VCaP (cell line): ENCODE measurements around the gene RERE.

Experiments
- H3K27ac ChIP-seq: fragments of 450-650 bp; 2 replicates; pipeline ENCODE4 v1.5.1; 2017
- TF ChIP-seq, protein P1 (sequence below): fragments of 450-650 bp; conservative IDR thresholded peaks from 2 replicates; pipeline ENCODE4 v1.5.1; 2017; ENCODE audit warnings: mild to moderate bottlenecking, moderate library complexity

Gene RERE

GRCh38 chr1:8355439-8356255 is 461.8 kb downstream of the RERE start:
- TF ChIP-seq, protein P1, sequence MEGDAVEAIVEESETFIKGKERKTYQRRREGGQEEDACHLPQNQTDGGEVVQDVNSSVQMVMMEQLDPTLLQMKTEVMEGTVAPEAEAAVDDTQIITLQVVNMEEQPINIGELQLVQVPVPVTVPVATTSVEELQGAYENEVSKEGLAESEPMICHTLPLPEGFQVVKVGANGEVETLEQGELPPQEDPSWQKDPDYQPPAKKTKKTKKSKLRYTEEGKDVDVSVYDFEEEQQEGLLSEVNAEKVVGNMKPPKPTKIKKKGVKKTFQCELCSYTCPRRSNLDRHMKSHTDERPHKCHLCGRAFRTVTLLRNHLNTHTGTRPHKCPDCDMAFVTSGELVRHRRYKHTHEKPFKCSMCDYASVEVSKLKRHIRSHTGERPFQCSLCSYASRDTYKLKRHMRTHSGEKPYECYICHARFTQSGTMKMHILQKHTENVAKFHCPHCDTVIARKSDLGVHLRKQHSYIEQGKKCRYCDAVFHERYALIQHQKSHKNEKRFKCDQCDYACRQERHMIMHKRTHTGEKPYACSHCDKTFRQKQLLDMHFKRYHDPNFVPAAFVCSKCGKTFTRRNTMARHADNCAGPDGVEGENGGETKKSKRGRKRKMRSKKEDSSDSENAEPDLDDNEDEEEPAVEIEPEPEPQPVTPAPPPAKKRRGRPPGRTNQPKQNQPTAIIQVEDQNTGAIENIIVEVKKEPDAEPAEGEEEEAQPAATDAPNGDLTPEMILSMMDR = no peak
- peak overlapping the region; percentile 29 for H3K27ac ChIP-seq

GRCh38 chr1:8354038-8354437 is 463.4 kb downstream of the RERE start:
- peak overlapping the region; percentile 13; the same call in 1 of the 2 replicates for H3K27ac ChIP-seq
- TF ChIP-seq, protein P1 = no peak

DNA sequence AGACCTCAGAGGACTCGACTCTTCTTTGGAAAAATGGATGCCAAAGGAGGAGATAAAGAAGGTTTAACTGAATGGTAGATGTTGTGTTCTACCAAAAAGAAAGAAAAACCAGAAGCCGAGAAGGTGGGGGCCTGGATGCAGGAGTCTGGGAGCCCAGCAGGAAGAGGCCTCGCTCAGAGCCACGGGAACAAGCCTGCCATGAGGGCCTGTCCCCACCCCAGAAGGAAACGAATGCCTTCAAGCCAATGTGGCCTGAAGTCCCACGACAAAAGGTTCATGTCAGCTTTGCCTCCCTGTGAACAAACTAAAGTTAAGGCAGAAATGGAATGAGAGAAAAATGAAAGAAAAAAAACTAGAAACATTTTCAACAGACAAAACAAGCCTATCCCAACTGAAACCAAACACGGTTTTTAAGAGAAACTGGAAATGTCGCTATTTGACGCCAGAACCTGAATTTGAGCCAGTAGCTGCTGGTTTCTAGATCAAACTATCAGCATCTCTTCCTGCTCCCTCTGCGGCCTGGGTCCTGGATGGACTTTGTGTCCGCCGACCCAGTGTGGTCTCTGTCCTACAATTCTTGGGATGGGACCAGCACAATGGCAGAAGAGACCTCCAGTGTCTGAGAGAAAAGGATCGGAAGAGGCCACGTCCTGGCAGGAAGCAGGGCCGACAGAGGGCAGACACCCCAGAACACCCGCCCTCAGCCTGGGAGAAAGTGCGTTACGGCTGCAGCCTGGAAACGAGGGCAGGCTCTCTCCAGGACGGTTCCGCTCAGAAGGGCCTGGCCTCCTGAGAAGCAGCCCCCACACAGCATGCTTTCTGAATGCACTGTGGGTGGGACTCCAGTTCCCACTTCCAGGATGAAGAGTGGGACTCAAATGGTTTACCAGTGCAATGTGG is 464.3 kb downstream of the RERE start:
- peak overlapping the region; percentile 13; the same call in 1 of the 2 replicates for H3K27ac ChIP-seq

DNA sequence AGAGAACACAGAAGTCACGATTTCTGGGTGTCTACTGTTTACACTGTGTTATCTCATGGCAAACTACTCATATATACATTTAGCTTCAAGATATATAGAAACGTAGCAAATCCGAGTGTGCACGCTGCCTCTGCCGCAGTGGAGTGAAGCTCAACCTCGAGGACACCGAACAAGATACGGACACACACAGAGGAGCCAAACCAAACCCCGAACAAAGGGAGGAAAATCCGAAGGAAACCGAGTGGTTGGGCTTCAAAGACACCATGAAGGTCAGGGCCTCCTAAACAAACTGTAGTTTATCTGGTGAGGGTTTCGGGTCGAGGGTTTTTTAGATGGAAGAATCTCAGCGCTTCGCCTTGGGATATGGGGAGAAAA is 465.0 kb downstream of the RERE start:
- no peak overlapping the region; the same call in 1 of the 2 replicates for H3K27ac ChIP-seq
- TF ChIP-seq, protein P1 = no peak

More for the DNA sequence above, 464.3 kb downstream of the RERE start:
- TF ChIP-seq, protein P1 = no peak

GRCh38 chr1:8351693-8352470 is 465.6 kb downstream of the RERE start:
- TF ChIP-seq, protein P1 = peak; percentile 76
- no peak overlapping the region; the same call in 1 of the 2 replicates for H3K27ac ChIP-seq

- TF ChIP-seq, protein P1 = no peak
- no peak overlapping the region; the same call in 1 of the 2 replicates for H3K27ac ChIP-seq
These were observed 466.3 kb downstream of the RERE start for GRCh38 chr1:8350914-8351684.
